Endothelial cell (in vitro differentiated cells): ENCODE results near the gene PLIN4. TPM values are rescaled to one million over a fixed set of nuclear protein-coding genes. Genes with fewer than 3 reads are reported as not detected.

Experiments used
- DNase-seq: peaks from one replicate; pipeline ENCODE4 v3.0.0; 2021; ENCODE audit warnings: low spot score
- H3K27ac Mint-ChIP-seq: one replicate; pipeline ENCODE4 v1.8.0; 2021; ENCODE audit warnings: mixed read lengths, inconsistent platforms; ENCODE audit not compliant: unreplicated experiment
- H3K27me3 Mint-ChIP-seq: one replicate; pipeline ENCODE4 v1.8.0; 2021; ENCODE audit warnings: mild to moderate bottlenecking, moderate library complexity, mixed read lengths, inconsistent platforms; ENCODE audit not compliant: unreplicated experiment
- H3K36me3 Mint-ChIP-seq: one replicate; pipeline ENCODE4 v1.8.0; 2021; ENCODE audit warnings: mild to moderate bottlenecking, low read depth, mixed read lengths, inconsistent platforms; ENCODE audit not compliant: unreplicated experiment
- H3K4me1 Mint-ChIP-seq: one replicate; pipeline ENCODE4 v1.8.0; 2021; ENCODE audit warnings: mild to moderate bottlenecking, mixed read lengths, inconsistent platforms; ENCODE audit not compliant: unreplicated experiment
- H3K4me3 Mint-ChIP-seq: one replicate; pipeline ENCODE4 v1.8.0; 2021; ENCODE audit warnings: mild to moderate bottlenecking, mixed read lengths, inconsistent platforms; ENCODE audit not compliant: unreplicated experiment
- H3K9me3 Mint-ChIP-seq: one replicate; pipeline ENCODE4 v1.8.0; 2021; ENCODE audit warnings: mixed read lengths, inconsistent platforms; ENCODE audit not compliant: unreplicated experiment
- CTCF ChIP-seq: fragments of 200-600 bp; sonication (generic); IDR thresholded peaks from one replicate; pipeline ENCODE4 v1.5.0; 2021; ENCODE audit warnings: antibody characterized with exemption; ENCODE audit not compliant: unreplicated experiment
- total RNA-seq: library from RNA; stranded (reverse); fragmentation: NEBNext Ultra II Directional; extraction: Animal tissue kit (Norgen Biotek cat#: 25700); gene quantifications from one replicate; pipeline ENCODE4 v1.2.1, GENCODE V29; 2021; ENCODE audit not compliant: unreplicated experiment

PLIN4 gene
- total RNA-seq, 1 donor from 2014 or later, result 0.13 TPM

- H3K4me1 Mint-ChIP-seq, result peaks cover 4% of the 10 kb centered on the region
- H3K27ac Mint-ChIP-seq, result peak overlapping the region; percentile 74
- no peak for DNase-seq
- TF ChIP-seq CTCF, result no peak
- H3K9me3 Mint-ChIP-seq, result no peaks in the 10 kb centered on the region
- H3K4me3 Mint-ChIP-seq, result peak overlapping the region; percentile 73
- peaks cover 27% of the 10 kb centered on the region for H3K27me3 Mint-ChIP-seq
- H3K36me3 Mint-ChIP-seq, result peaks cover 22% of the 10 kb centered on the region
Measured at GRCh38 chr19:4505570-4506448, 12.5 kb downstream of the PLIN4 start.

- no peak for DNase-seq
- Mint-ChIP-seq H3K27ac (peak overlapping the region; percentile 9), H3K9me3 (no peaks in the 10 kb centered on the region), H3K4me1 (peaks cover 4% of the 10 kb centered on the region), H3K27me3 (peaks cover 27% of the 10 kb centered on the region), H3K4me3 (peak overlapping the region; percentile 21), H3K36me3 (peaks cover 22% of the 10 kb centered on the region)
- TF ChIP-seq CTCF, result no peak
Measured at GRCh38 chr19:4504891-4505569, 13.3 kb downstream of the PLIN4 start.

GRCh38 chr19:4504297-4504701 is 14.0 kb downstream of the PLIN4 start:
- peaks cover 26% of the 10 kb centered on the region for H3K36me3 Mint-ChIP-seq
- DNase-seq, result no peak
- no peaks in the 10 kb centered on the region for H3K9me3 Mint-ChIP-seq
- H3K4me3 Mint-ChIP-seq, result no peak overlapping the region
- peaks cover 26% of the 10 kb centered on the region for H3K27me3 Mint-ChIP-seq
- H3K27ac Mint-ChIP-seq, result no peak overlapping the region
- H3K4me1 Mint-ChIP-seq, result peaks cover 4% of the 10 kb centered on the region
- TF ChIP-seq CTCF, result no peak

GRCh38 chr19:4503825-4504170 is 14.5 kb downstream of the PLIN4 start:
- Mint-ChIP-seq H3K9me3 (no peaks in the 10 kb centered on the region), H3K4me3 (no peak overlapping the region), H3K27ac (no peak overlapping the region), H3K36me3 (peaks cover 26% of the 10 kb centered on the region), H3K4me1 (peaks cover 4% of the 10 kb centered on the region), H3K27me3 (peaks cover 26% of the 10 kb centered on the region)
- no peak for TF ChIP-seq CTCF
- DNase-seq, result no peak
